HL-60 (cell line): ENCODE results near the gene CMTM1.

ENCODE experiments used
- CTCF ChIP-seq: IDR thresholded peaks from one replicate; pipeline ENCODE4 v1.5.1; 2011; ENCODE audit warnings: low read length, control low read depth, inconsistent platforms; ENCODE audit not compliant: insufficient read depth
- GABPA ChIP-seq: IDR thresholded peaks from 2 replicates; pipeline ENCODE4 v1.6.1; 2012; ENCODE audit warnings: low read depth
- POLR2AphosphoS5 ChIP-seq: IDR thresholded peaks from 2 replicates; pipeline ENCODE4 v1.6.1; 2012; ENCODE audit warnings: low read depth
- REST ChIP-seq: IDR thresholded peaks from 2 replicates; pipeline ENCODE4 v1.6.1; 2012; ENCODE audit warnings: low read depth; ENCODE audit not compliant: insufficient replicate concordance

GRCh38 chr16:66517586-66518263 lies 48.5 kb upstream of the CMTM1 start:
- TF ChIP-seq CTCF (no peak), REST (no peak), POLR2AphosphoS5 (no peak; the same call in 1 of the 2 replicates), GABPA (no peak)
